ENCODE results near the gene SHF. TPM values are rescaled to one million over a fixed set of nuclear protein-coding genes. Genes with fewer than 3 reads are reported as not detected.
A peak's percentile ranks its signal among the peaks of the same experiment; 100 is the strongest.

The SHF gene
- total RNA-seq, 1 donor from 2014 or later, result 5.0 TPM

- ATAC-seq (peak; percentile 28), DNase-seq (no peak)
- intact Hi-C loops (cut with micrococcal nuclease), result no loop called here
Measured at GRCh38 chr15:45117308-45118130, 70.2 kb downstream of the SHF start.

Other genes with a start within 250 kb of the SHF start
- gene TERB2, start 231.3 kb downstream of the SHF start, total RNA-seq, result not detected
- gene SORD, start 164.8 kb downstream of the SHF start, total RNA-seq, result 13.6 TPM
- gene DUOX2, start 73.8 kb downstream of the SHF start, total RNA-seq, result 0.05 TPM
- not detected for gene DUOXA2, start 73.6 kb downstream of the SHF start, total RNA-seq
- 0.59 TPM for gene DUOXA1, start 58.1 kb downstream of the SHF start, total RNA-seq
- gene DUOX1, start 58.0 kb downstream of the SHF start, total RNA-seq, result 0.50 TPM
- gene SLC28A2, start 64.3 kb upstream of the SHF start, total RNA-seq, result not detected
- 56.4 TPM for gene GATM, start 190.6 kb upstream of the SHF start, total RNA-seq

Measured in left ventricle myocardium superior (tissue), 1 donor.